HAP-1 (cell line): ENCODE results near the gene ME1.
"Not testable (repeated sequence)": the region's sequence is repeated elsewhere in the genome, so short reads cannot be mapped to it uniquely, and the experiment has no call there.

Experiments
- DNase-seq, 2 experiments: peaks; one replicate each; pipeline ENCODE4 v3.0.0-alpha.2; 2016 to 2020; ENCODE audit warnings: low spot score in 2 of 2
- H3K27me3 ChIP-seq: fragments of 250-450 bp; sonication (Bioruptor Pico); 2 replicates; pipeline ENCODE4 v1.5.1; 2020; ENCODE audit warnings: low read depth, mild to moderate bottlenecking, moderate library complexity
- H3K36me3 ChIP-seq: fragments of 250-450 bp; sonication (Bioruptor Pico); replicated peaks from 2 replicates; pipeline ENCODE4 v1.5.1; 2020; ENCODE audit warnings: mild to moderate bottlenecking
- H3K4me1 ChIP-seq: fragments of 250-450 bp; sonication (Bioruptor Pico); 2 replicates; pipeline ENCODE4 v1.5.1; 2020; ENCODE audit warnings: mild to moderate bottlenecking
- H3K4me3 ChIP-seq: fragments of 250-450 bp; sonication (Bioruptor Pico); 2 replicates; pipeline ENCODE4 v1.5.1; 2020; ENCODE audit warnings: mild to moderate bottlenecking, moderate library complexity
- H3K9me3 ChIP-seq: fragments of 250-450 bp; sonication (Bioruptor Pico); 2 replicates; pipeline ENCODE4 v1.5.1; 2020; ENCODE audit warnings: mild to moderate bottlenecking, moderate library complexity
- in situ Hi-C: fragments of 300-500 bp; cut with MboI; formaldehyde crosslinking; loops from 3 replicates; pipeline ENCODE4 v1.14.3; 2020; ENCODE audit warnings: low sequenced_read_pairs, inconsistent platforms, mixed read lengths

Gene ME1

DNA sequence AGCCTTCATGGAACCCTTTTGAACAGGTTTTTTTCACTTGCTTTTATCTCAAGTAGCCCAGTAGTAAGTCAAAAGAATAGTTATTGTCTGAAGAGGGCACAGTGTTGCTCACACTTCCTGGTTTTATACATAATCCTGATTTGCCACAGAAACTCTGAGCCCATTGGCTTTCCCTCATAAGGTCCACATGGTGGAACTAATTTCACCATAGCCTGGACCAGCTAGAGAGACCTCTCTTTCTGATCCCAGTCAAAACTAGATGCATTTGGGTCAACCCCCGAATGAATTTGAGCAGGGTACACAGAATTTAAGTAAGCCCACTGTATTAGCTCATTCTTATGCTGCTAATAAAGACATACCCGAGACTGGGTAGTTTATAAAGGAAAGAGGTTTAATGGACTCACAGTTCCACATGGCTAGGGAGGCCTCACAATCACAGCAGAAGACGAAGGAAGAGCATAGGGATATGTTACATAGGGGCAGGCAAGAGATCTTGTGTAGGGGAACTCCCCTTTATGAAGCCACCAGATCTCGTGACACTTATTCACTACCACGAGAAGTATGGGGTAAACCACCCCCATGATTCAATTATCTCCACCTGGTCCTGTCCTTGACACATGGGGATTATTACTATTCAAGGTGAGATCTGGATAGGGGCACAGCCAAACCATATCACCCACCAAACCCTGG is 231.5 kb downstream of the ME1 start:
- no peak for DNase-seq
- no peaks in the 10 kb centered on the region for H3K27me3 ChIP-seq
- peaks cover 14% of the 10 kb centered on the region; the same call in 1 of the 2 replicates for H3K36me3 ChIP-seq
- no peaks in the 10 kb centered on the region for H3K9me3 ChIP-seq
- in situ Hi-C loops = no loop called here
- H3K4me3 ChIP-seq = no peak overlapping the region
- peaks cover 5% of the 10 kb centered on the region for H3K4me1 ChIP-seq

DNA sequence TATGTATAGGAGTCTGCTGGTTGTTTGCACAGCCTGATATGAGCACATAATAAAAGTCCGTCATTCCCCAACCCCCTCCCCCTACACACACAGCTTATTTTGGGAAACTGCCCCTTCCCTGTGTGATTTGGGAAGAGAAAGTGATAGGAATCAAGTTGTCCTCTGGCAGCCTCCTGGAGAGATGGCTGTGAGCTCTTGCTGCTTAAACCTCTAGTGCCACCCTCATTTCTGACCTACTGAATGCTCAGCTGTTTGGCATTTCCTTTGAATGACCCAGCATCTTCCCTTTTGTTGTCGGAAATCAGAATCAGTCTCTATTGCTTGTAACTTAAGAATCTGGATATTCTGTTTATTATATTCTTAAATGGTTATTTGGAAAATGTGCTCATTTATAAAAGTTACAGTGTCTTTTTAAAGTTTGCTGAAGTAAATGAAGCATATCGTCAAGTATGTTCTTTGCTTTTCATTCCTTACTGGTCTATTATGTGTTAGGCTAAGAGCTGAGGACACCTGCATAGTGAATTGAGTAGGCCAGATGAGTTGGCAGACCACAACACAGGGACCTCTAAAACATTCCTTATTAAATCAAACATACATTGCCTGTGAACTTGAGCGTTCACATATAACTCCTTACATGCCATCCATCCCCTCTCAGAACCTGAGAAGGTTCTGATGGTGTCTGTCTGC is 232.2 kb downstream of the ME1 start:
- H3K36me3 ChIP-seq = peaks cover 14% of the 10 kb centered on the region; the same call in 1 of the 2 replicates
- H3K9me3 ChIP-seq = no peaks in the 10 kb centered on the region
- no peak for DNase-seq
- H3K4me3 ChIP-seq = no peak overlapping the region
- no peaks in the 10 kb centered on the region for H3K27me3 ChIP-seq
- in situ Hi-C loops = no loop called here
- peaks cover 6% of the 10 kb centered on the region for H3K4me1 ChIP-seq

- DNase-seq = peak; percentile 35 to 77
- Histone ChIP-seq H3K27me3 (no peaks in the 10 kb centered on the region), H3K36me3 (peaks cover 20% of the 10 kb centered on the region), H3K9me3 (no peaks in the 10 kb centered on the region), H3K4me1 (peaks cover 12% of the 10 kb centered on the region), H3K4me3 (peak overlapping the region; percentile 91)
- in situ Hi-C loops = no loop called here
Observed at GRCh38 chr6:83193747-83194566, 236.9 kb downstream of the ME1 start.

DNA sequence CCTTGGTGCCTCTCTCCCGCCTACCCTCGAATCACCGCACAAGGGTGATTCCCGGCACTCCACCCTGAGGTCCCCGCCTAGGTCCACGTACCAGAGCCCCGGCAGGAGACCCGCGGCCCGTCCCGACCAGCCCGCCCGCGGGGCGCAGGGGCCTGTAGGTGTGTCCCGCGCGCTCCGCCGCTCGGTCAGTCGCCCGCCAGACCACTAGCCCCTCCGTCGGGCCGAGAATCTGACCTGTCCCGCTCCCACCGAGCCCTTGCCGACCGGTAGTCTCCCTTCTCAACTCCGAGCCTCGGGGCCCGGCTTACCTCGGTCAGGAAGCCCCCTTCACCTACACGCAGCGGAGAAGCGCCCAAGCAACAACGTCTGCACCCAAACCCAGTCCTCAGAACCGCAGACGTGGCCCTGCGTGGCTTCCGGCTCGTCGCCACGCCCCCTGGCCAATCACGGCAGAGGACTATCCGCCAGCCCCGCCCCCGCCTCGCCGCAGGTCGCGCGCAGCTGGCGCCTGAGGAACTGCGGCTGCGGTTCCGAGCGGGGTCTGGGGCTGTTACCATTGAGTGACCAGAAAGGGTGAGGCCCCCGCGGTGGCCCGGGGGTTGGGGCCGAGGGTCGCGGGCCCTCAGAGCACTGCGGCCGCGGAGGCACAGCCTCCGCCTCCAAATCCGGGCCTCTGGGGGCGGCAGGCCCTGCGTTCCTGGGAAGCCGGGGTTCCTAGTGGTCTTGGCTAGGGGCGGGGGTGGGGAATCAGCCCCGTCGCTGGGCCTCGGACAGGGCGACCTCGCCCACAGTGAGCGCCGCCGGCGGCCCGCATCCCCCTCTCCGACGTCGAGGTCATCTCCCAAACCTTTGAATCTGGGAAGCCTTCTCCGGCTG is 237.7 kb downstream of the ME1 start, which contains the start of the genes PGM3 and RWDD2A:
Gene PGM3 (minus strand): TSS at position 395 of the 876 bp plus-strand sequence. CDS start 2,253 bp downstream, outside the sequence.
Gene RWDD2A (plus strand): TSS at position 487 of the 876 bp plus-strand sequence. CDS start 1,095 bp downstream, outside the sequence.
- H3K36me3 ChIP-seq = peaks cover 29% of the 10 kb centered on the region
- DNase-seq = peak; percentile 84 to 94
- H3K4me1 ChIP-seq = peaks cover 12% of the 10 kb centered on the region
- in situ Hi-C loops = no loop called here
- H3K4me3 ChIP-seq = peak within 1 kb of the TSS; percentile 91
- no peaks in the 10 kb centered on the region for H3K9me3 ChIP-seq
- H3K27me3 ChIP-seq = no peaks in the 10 kb centered on the region

GRCh38 chr6:83192456-83192855 is 238.4 kb downstream of the ME1 start:
- peaks cover 34% of the 10 kb centered on the region for H3K36me3 ChIP-seq
- peaks cover 12% of the 10 kb centered on the region for H3K4me1 ChIP-seq
- H3K4me3 ChIP-seq = peak overlapping the region; percentile 91
- DNase-seq = no peak
- in situ Hi-C loops = no loop called here
- no peaks in the 10 kb centered on the region for H3K9me3 ChIP-seq
- H3K27me3 ChIP-seq = no peaks in the 10 kb centered on the region

DNA sequence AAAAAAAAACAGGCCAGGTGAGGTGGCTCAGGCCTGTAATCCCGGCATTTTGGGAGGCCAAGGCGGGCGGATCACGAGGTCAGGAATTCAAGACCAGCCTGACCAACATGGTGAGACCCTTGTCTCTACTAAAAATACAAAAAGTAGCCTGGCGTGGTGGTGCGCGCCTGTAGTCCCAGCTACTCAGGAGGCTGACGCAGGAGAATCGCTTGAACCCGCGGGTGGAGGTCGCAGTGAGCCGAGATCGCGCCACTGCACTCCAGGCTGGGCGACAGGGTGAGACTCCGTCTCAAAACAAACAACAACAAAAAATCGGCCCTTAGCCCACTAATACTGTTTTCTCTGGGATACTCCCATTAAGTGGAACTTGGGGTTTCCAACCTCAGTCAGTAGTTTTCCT is 238.9 kb downstream of the ME1 start:
- H3K9me3 ChIP-seq, H3K27me3 ChIP-seq, DNase-seq, in situ Hi-C loops: not testable (repeated sequence)
- peaks cover 37% of the 10 kb centered on the region for H3K36me3 ChIP-seq
- H3K4me1 ChIP-seq = peaks cover 12% of the 10 kb centered on the region
- peak overlapping the region; percentile 91 for H3K4me3 ChIP-seq

GRCh38 chr6:83190626-83191025 is 240.2 kb downstream of the ME1 start:
- in situ Hi-C loops = no loop called here
- Histone ChIP-seq H3K27me3 (no peaks in the 10 kb centered on the region), H3K9me3 (no peaks in the 10 kb centered on the region), H3K4me3 (no peak overlapping the region), H3K4me1 (peaks cover 12% of the 10 kb centered on the region), H3K36me3 (peaks cover 39% of the 10 kb centered on the region)
- no peak for DNase-seq

GRCh38 chr6:83188501-83188900 is 242.3 kb downstream of the ME1 start:
- no peak overlapping the region for H3K4me3 ChIP-seq
- peaks cover 53% of the 10 kb centered on the region for H3K36me3 ChIP-seq
- H3K4me1 ChIP-seq = peaks cover 6% of the 10 kb centered on the region; the same call in 1 of the 2 replicates
- no peaks in the 10 kb centered on the region for H3K9me3 ChIP-seq
- in situ Hi-C loops = no loop called here
- DNase-seq = no peak
- H3K27me3 ChIP-seq = no peaks in the 10 kb centered on the region

DNA sequence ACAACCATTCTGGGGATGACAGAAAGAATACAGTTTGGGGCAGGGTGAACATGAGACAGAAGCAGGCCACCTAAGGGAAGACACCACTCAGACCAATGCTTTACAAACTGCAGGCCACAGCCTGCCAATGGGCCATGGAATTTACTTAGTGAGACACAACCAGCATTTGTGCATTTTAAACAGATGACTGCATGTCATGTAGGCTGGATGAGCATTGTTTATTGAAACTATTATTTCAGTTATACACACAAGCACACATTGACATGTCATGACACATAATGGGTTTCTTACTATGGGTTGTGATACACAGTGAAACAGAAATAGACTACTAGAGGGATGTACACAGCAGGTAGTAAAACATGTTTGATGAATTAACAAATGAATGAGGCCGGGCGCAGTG is 245.8 kb downstream of the ME1 start:
- Histone ChIP-seq H3K9me3 (no peaks in the 10 kb centered on the region), H3K27me3 (no peaks in the 10 kb centered on the region), H3K4me3 (no peak overlapping the region), H3K36me3 (peaks cover 72% of the 10 kb centered on the region), H3K4me1 (peaks cover 7% of the 10 kb centered on the region)
- no peak for DNase-seq
- in situ Hi-C loops = no loop called here

- Histone ChIP-seq H3K4me1 (peaks cover 7% of the 10 kb centered on the region), H3K9me3 (no peaks in the 10 kb centered on the region), H3K36me3 (peaks cover 69% of the 10 kb centered on the region), H3K4me3 (no peak overlapping the region), H3K27me3 (no peaks in the 10 kb centered on the region)
- DNase-seq = no peak
- in situ Hi-C loops = no loop called here
Observed at GRCh38 chr6:83183082-83183828, 247.6 kb downstream of the ME1 start.

DNA sequence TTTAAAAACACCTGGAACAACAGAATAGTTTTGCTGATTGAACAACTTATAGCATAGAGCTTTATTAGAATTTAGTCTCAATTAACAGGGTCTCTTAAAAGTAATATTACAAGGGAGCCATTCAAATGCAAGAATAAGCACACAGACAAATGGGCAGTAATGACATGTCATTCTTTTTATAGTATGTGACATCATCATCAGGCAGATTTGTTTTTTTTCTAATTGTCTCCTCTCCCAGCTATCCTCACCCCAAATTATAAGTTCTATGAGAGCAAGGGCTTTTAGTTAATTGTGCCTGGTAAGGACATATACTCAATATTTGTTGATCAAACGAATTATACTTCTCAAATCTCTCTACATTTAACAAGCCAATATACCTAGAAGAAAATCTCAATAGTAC is 248.7 kb downstream of the ME1 start:
- peaks cover 7% of the 10 kb centered on the region for H3K4me1 ChIP-seq
- in situ Hi-C loops = no loop called here
- H3K27me3 ChIP-seq = no peaks in the 10 kb centered on the region
- no peaks in the 10 kb centered on the region for H3K9me3 ChIP-seq
- no peak overlapping the region for H3K4me3 ChIP-seq
- H3K36me3 ChIP-seq = peaks cover 59% of the 10 kb centered on the region
- DNase-seq = no peak

- H3K9me3 ChIP-seq = no peaks in the 10 kb centered on the region
- H3K36me3 ChIP-seq = peaks cover 56% of the 10 kb centered on the region
- DNase-seq = no peak
- peaks cover 7% of the 10 kb centered on the region for H3K4me1 ChIP-seq
- H3K27me3 ChIP-seq = no peaks in the 10 kb centered on the region
- in situ Hi-C loops = no loop called here
- H3K4me3 ChIP-seq = no peak overlapping the region
Observed at GRCh38 chr6:83180426-83180950, 250.4 kb downstream of the ME1 start.
